Mesenchymal stem cell (in vitro differentiated cells and primary cell): Measurements from ENCODE around the gene IMMP2L.

Experiments
- DNase-seq: peaks from one replicate; pipeline ENCODE4 v3.0.0-alpha.2; 2013
- H2AFZ ChIP-seq: one replicate; pipeline ENCODE4 v1.6.1; 2013; ENCODE audit warnings: low read depth, mild to moderate bottlenecking, control low read depth, inconsistent platforms, low read length, moderate library complexity
- H2AK5ac ChIP-seq: 2 replicates; pipeline ENCODE4 v1.6.1; 2013; ENCODE audit warnings: low read length, moderate library complexity, mild to moderate bottlenecking, inconsistent platforms; ENCODE audit not compliant: severe bottlenecking
- H2BK120ac ChIP-seq: one replicate; pipeline ENCODE4 v1.6.1; 2013; ENCODE audit warnings: low read depth, mild to moderate bottlenecking, inconsistent platforms, low read length, moderate library complexity
- H2BK12ac ChIP-seq, 2 experiments: one replicate each; pipeline ENCODE4 v1.6.1; 2013; ENCODE audit warnings: inconsistent platforms in 2 of 2, low read length in 2 of 2, mild to moderate bottlenecking in 2 of 2, moderate library complexity in 2 of 2, control low read depth in 1 of 2
- H2BK15ac ChIP-seq: one replicate; pipeline ENCODE4 v1.6.1; 2013; ENCODE audit warnings: mild to moderate bottlenecking, low read depth, inconsistent platforms; ENCODE audit not compliant: poor library complexity, severe bottlenecking
- H2BK5ac ChIP-seq: 2 replicates; pipeline ENCODE4 v1.6.1; 2013; ENCODE audit warnings: low read depth, mild to moderate bottlenecking, low read length, control low read depth, inconsistent platforms; ENCODE audit not compliant: poor library complexity, severe bottlenecking
- H3K14ac ChIP-seq, 2 experiments: one replicate each; pipeline ENCODE4 v1.6.1; 2013; ENCODE audit warnings: inconsistent platforms in 2 of 2, low read length in 2 of 2, control low read depth in 1 of 2, mild to moderate bottlenecking in 1 of 2, moderate library complexity in 1 of 2
- H3K18ac ChIP-seq, 2 experiments: one replicate each; pipeline ENCODE4 v1.6.1; 2013; ENCODE audit warnings: inconsistent platforms in 2 of 2, low read length in 2 of 2, control low read depth in 1 of 2, low read depth in 1 of 2, mild to moderate bottlenecking in 1 of 2
- H3K23ac ChIP-seq, 2 experiments: one replicate each; pipeline ENCODE4 v1.6.1; 2013; ENCODE audit warnings: inconsistent platforms in 2 of 2, low read length in 2 of 2, mild to moderate bottlenecking in 2 of 2, moderate library complexity in 2 of 2, control low read depth in 1 of 2
- H3K27ac ChIP-seq: 2 replicates; pipeline ENCODE4 v1.5.1; 2013; ENCODE audit warnings: mild to moderate bottlenecking, moderate library complexity, low read length, control low read depth, inconsistent platforms; ENCODE audit not compliant: poor library complexity, severe bottlenecking
- H3K27me3 ChIP-seq, 2 experiments: 2 replicates each; pipeline versions ENCODE4 v1.6.1 to v1.7.0; 2013; ENCODE audit warnings: low read length in 2 of 2, mild to moderate bottlenecking in 2 of 2, moderate library complexity in 2 of 2, control low read depth in 1 of 2, inconsistent platforms in 1 of 2; ENCODE audit not compliant: control insufficient read depth in 1 of 2, insufficient read depth in 1 of 2
- H3K36me3 ChIP-seq, 2 experiments: 2 replicates each; pipeline versions ENCODE4 v1.6.1 to v1.7.0; 2013; ENCODE audit warnings: low read length in 2 of 2, control low read depth in 1 of 2, inconsistent platforms in 1 of 2, low read depth in 1 of 2, mild to moderate bottlenecking in 1 of 2; ENCODE audit not compliant: insufficient read depth in 2 of 2, control insufficient read depth in 1 of 2
- H3K4ac ChIP-seq, 2 experiments: one replicate each; pipeline ENCODE4 v1.6.1; 2013; ENCODE audit warnings: inconsistent platforms in 2 of 2, low read length in 2 of 2, mild to moderate bottlenecking in 2 of 2, moderate library complexity in 2 of 2, control low read depth in 1 of 2, low read depth in 1 of 2
- H3K4me1 ChIP-seq: 2 replicates; pipeline ENCODE4 v1.6.1; 2013; ENCODE audit warnings: low read depth, low read length, control low read depth; ENCODE audit not compliant: control insufficient read depth, insufficient read depth
- H3K4me2 ChIP-seq: 2 replicates; pipeline ENCODE4 v1.6.1; 2013; ENCODE audit warnings: low read length, mild to moderate bottlenecking, inconsistent platforms; ENCODE audit not compliant: poor library complexity, severe bottlenecking
- H3K4me3 ChIP-seq, 2 experiments: 2 replicates each; pipeline versions ENCODE4 v1.5.1 to v1.7.0; 2013; ENCODE audit warnings: low read length in 2 of 2, mild to moderate bottlenecking in 2 of 2, control low read depth in 1 of 2, low read depth in 1 of 2; ENCODE audit not compliant: insufficient read depth in 1 of 2
- H3K79me1 ChIP-seq: replicated peaks from 2 replicates; pipeline ENCODE4 v1.6.1; 2013; ENCODE audit warnings: mild to moderate bottlenecking, control low read depth, low read length, inconsistent platforms; ENCODE audit not compliant: poor library complexity, severe bottlenecking
- H3K9ac ChIP-seq: 2 replicates; pipeline ENCODE4 v1.7.0; 2013; ENCODE audit warnings: mild to moderate bottlenecking, low read length, moderate library complexity
- H3K9me3 ChIP-seq: 2 replicates; pipeline ENCODE4 v1.7.0; 2013; ENCODE audit warnings: mild to moderate bottlenecking, low read length; ENCODE audit not compliant: control insufficient read depth
- H4K8ac ChIP-seq: one replicate; pipeline ENCODE4 v1.6.1; 2013; ENCODE audit warnings: inconsistent platforms, mild to moderate bottlenecking, low read length, moderate library complexity
- H4K91ac ChIP-seq: one replicate; pipeline ENCODE4 v1.6.1; 2013; ENCODE audit warnings: mild to moderate bottlenecking, low read length, inconsistent platforms
- WGBS: methylation state at CpG from one replicate; pipeline ENCODE4 v1.1.7; 2013; ENCODE audit warnings: mixed read lengths; 5-methylcytosine and 5-hydroxymethylcytosine counted together

IMMP2L gene

GRCh38 chr7:111600091-111600490 lies 37.8 kb upstream of the IMMP2L start:
- no peak overlapping the region for H2AK5ac ChIP-seq
- H2BK120ac ChIP-seq = no peak overlapping the region
- no peak overlapping the region for H4K8ac ChIP-seq
- no peak overlapping the region for H2BK15ac ChIP-seq
- no peak overlapping the region for H2BK12ac ChIP-seq
- no peak overlapping the region for H3K27ac ChIP-seq
- no peaks in the 10 kb centered on the region for H3K79me1 ChIP-seq
- no peaks in the 10 kb centered on the region for H3K36me3 ChIP-seq
- no peak overlapping the region for H3K4me2 ChIP-seq
- no peaks in the 10 kb centered on the region for H3K4me1 ChIP-seq
- no peaks in the 10 kb centered on the region for H3K27me3 ChIP-seq
- H3K9ac ChIP-seq = no peak overlapping the region
- H3K9me3 ChIP-seq = no peaks in the 10 kb centered on the region
- no peak overlapping the region for H3K4me3 ChIP-seq
- WGBS = no CpG with 5 or more reads among the region's 1 CpG
- H2BK5ac ChIP-seq = no peak overlapping the region
- H3K18ac ChIP-seq = no peak overlapping the region
- no peak overlapping the region for H3K4ac ChIP-seq
- no peak overlapping the region for H4K91ac ChIP-seq
- no peak overlapping the region for H2AFZ ChIP-seq
- H3K23ac ChIP-seq = no peak overlapping the region
- no peak overlapping the region for H3K14ac ChIP-seq
- DNase-seq = no peak

GRCh38 chr7:111595780-111596179 lies 33.5 kb upstream of the IMMP2L start:
- Histone ChIP-seq H3K4me1 (no peaks in the 10 kb centered on the region), H3K36me3 (no peaks in the 10 kb centered on the region)
- WGBS = 94% methylated on average over 1 of the region's 1 CpG

GRCh38 chr7:111594602-111595001 lies 32.3 kb upstream of the IMMP2L start:
- Histone ChIP-seq H3K4me3 (no peak overlapping the region), H3K23ac (no peak overlapping the region), H2AFZ (no peak overlapping the region), H2BK120ac (no peak overlapping the region), H4K8ac (no peak overlapping the region), H2BK5ac (no peak overlapping the region), H3K18ac (no peak overlapping the region), H4K91ac (no peak overlapping the region), H3K27ac (no peak overlapping the region), H3K4me2 (no peak overlapping the region), H3K14ac (no peak overlapping the region), H3K36me3 (no peaks in the 10 kb centered on the region), H3K4me1 (no peaks in the 10 kb centered on the region), H2AK5ac (no peak overlapping the region), H3K79me1 (no peaks in the 10 kb centered on the region), H3K4ac (no peak overlapping the region), H3K27me3 (no peaks in the 10 kb centered on the region), H2BK12ac (no peak overlapping the region), H2BK15ac (no peak overlapping the region), H3K9ac (no peak overlapping the region), H3K9me3 (no peaks in the 10 kb centered on the region)
- 60% methylated on average over 1 of the region's 2 CpGs for WGBS
- no peak for DNase-seq

More at GRCh38 chr7:111595780-111596179, 33.5 kb upstream of the IMMP2L start:
- H3K4ac ChIP-seq = no peak overlapping the region
- no peak overlapping the region for H2BK12ac ChIP-seq
- DNase-seq = no peak
- no peak overlapping the region for H4K91ac ChIP-seq
- H3K4me2 ChIP-seq = no peak overlapping the region
- no peak overlapping the region for H2AFZ ChIP-seq
- H3K9ac ChIP-seq = no peak overlapping the region
- H3K23ac ChIP-seq = no peak overlapping the region
- no peak overlapping the region for H3K27ac ChIP-seq
- H2BK5ac ChIP-seq = no peak overlapping the region
- H3K4me3 ChIP-seq = no peak overlapping the region
- no peaks in the 10 kb centered on the region for H3K79me1 ChIP-seq
- no peak overlapping the region for H2BK120ac ChIP-seq
- H3K14ac ChIP-seq = no peak overlapping the region
- no peak overlapping the region for H2BK15ac ChIP-seq
- H3K18ac ChIP-seq = no peak overlapping the region
- no peak overlapping the region for H4K8ac ChIP-seq
- H3K9me3 ChIP-seq = no peaks in the 10 kb centered on the region
- H2AK5ac ChIP-seq = no peak overlapping the region
- H3K27me3 ChIP-seq = no peaks in the 10 kb centered on the region

- H2AK5ac ChIP-seq = no peak overlapping the region
- no peak overlapping the region for H2AFZ ChIP-seq
- no peak overlapping the region for H3K18ac ChIP-seq
- no peak overlapping the region for H4K8ac ChIP-seq
- no peak overlapping the region for H3K23ac ChIP-seq
- no peak overlapping the region for H3K4ac ChIP-seq
- no peak overlapping the region for H3K27ac ChIP-seq
- H4K91ac ChIP-seq = no peak overlapping the region
- H2BK12ac ChIP-seq = no peak overlapping the region
- WGBS = no CpG with 5 or more reads among the region's 2 CpGs
- H3K27me3 ChIP-seq = no peaks in the 10 kb centered on the region
- DNase-seq = no peak
- H3K9ac ChIP-seq = no peak overlapping the region
- no peak overlapping the region for H2BK5ac ChIP-seq
- no peaks in the 10 kb centered on the region for H3K4me1 ChIP-seq
- H3K4me3 ChIP-seq = no peak overlapping the region
- no peak overlapping the region for H3K14ac ChIP-seq
- no peak overlapping the region for H2BK120ac ChIP-seq
- no peaks in the 10 kb centered on the region for H3K36me3 ChIP-seq
- no peaks in the 10 kb centered on the region for H3K9me3 ChIP-seq
- H3K79me1 ChIP-seq = no peaks in the 10 kb centered on the region
- no peak overlapping the region for H3K4me2 ChIP-seq
- no peak overlapping the region for H2BK15ac ChIP-seq
These were observed 31.1 kb upstream of the IMMP2L start for GRCh38 chr7:111593343-111593742.
